ENCODE results near the gene CFAP69. TPM values are rescaled to one million over a fixed set of nuclear protein-coding genes. Genes with fewer than 3 reads are reported as not detected.

The CFAP69 gene, protein sequence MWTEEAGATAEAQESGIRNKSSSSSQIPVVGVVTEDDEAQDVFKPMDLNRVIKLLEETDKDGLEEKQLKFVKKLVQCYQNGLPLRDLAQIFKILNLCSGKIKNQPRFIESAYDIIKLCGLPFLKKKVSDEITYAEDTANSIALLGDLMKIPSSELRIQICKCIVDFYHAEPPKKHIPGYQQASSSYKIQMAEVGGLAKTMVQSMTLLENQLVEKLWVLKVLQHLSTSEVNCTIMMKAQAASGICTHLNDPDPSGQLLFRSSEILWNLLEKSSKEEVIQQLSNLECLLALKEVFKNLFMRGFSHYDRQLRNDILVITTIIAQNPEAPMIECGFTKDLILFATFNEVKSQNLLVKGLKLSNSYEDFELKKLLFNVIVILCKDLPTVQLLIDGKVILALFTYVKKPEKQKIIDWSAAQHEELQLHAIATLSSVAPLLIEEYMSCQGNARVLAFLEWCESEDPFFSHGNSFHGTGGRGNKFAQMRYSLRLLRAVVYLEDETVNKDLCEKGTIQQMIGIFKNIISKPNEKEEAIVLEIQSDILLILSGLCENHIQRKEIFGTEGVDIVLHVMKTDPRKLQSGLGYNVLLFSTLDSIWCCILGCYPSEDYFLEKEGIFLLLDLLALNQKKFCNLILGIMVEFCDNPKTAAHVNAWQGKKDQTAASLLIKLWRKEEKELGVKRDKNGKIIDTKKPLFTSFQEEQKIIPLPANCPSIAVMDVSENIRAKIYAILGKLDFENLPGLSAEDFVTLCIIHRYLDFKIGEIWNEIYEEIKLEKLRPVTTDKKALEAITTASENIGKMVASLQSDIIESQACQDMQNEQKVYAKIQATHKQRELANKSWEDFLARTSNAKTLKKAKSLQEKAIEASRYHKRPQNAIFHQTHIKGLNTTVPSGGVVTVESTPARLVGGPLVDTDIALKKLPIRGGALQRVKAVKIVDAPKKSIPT
- total RNA-seq (2021; ENCODE audit: unreplicated experiment) (4.1 TPM), Bru-seq, nascent RNA (percentile 47 among the genes with signal in this experiment), BruChase-seq, experiment 1, labeled RNA remaining after a 6-hour chase (percentile 42 among the genes with signal in this experiment), BruChase-seq, experiment 2, labeled RNA remaining after a 2-hour chase (percentile 55 among the genes with signal in this experiment)
- polyA plus RNA-seq (2012) = 1.5 and 1.6 TPM in 2 replicates
- long read RNA-seq, partial matches to known transcripts = 2 of 6 reads
- long read RNA-seq, other reads (novel, unspliced or antisense) = 3 of 6 reads

DNA sequence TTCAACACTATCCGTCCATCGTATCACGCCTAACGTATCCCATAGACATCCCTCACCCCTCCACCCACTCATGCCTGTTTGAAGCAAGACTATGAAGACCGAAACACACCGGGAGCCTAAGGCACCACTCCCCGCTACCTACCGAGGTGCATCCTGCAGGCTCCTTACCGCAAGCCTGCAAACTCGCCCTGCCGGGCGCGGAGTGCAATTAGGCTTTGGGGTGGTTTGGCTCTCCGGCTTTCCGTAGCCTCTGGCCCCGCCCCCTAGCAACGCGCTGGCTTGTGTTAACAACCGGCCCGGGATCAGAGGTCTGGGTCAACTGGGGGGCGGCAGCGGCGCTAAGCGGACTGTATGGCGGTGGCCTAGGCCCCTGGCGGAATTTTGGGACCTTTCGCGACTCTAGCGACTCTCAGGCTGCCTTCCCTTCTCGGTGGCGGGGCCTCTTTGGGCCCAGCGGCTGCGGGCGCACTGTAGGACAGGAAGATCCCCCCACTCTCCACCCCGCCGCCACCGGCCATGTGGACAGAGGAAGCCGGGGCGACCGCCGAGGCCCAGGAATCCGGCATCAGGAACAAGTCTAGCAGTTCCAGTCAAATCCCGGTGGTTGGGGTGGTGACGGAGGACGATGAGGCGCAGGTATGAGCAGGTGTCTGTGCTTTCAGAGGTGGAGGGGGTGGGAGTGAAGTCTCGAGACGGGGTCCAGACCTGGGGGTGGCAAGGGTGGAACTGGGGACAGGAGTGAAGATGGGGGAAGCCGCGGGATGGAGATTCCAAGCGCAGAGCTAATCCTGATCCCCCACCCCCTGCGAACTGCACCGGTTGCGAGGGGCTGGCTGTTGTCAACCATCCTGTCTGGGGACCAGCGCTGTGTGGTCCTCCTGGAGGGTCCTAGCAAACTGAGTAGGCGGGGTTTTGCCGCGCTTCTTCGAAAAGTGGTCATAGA lies at the start of gene CFAP69:
Gene CFAP69 (plus strand): TSS at position 266 of the 943 bp plus-strand sequence. CDS start 251 bp downstream, at position 517.
- no peaks in the 10 kb centered on the region for H3K27me3 ChIP-seq (ENCODE audit: insufficient read depth, low read length)
- H3K9me2 ChIP-seq (ENCODE audit: insufficient read depth) = no peaks in the 10 kb centered on the region
- CTCF ChIA-PET = no interaction called here
- POLR2A ChIA-PET = no interaction called here
- no peaks in the 10 kb centered on the region for H3K9me3 ChIP-seq (ENCODE audit: control insufficient read depth in 1 of 2, insufficient read depth in 1 of 2, low read depth in 1 of 2, low read length in 2 of 2)
- ATAC-seq (peak; percentile 93), DNase-seq (ENCODE audit: low read depth, low spot score) (peak; percentile 73)
- H3K27ac ChIP-seq (ENCODE audit: low read depth, low read length) = no peak within 1 kb of the TSS; the same call in 1 of the 2 replicates
- H4K20me1 ChIP-seq (ENCODE audit: insufficient read depth) = no peaks in the 10 kb centered on the region
- peak within 1 kb of the TSS; percentile 99 for H2AFZ ChIP-seq (ENCODE audit: low read depth, low read length, poor library complexity, severe bottlenecking)
- H3K36me3 ChIP-seq (ENCODE audit: control insufficient read depth in 1 of 2, insufficient read depth in 2 of 2, low read length in 2 of 2) = no peaks in the 10 kb centered on the region
- intact Hi-C loops (cut with micrococcal nuclease) = no loop called here
- H3K4me2 ChIP-seq (ENCODE audit: low read length) = peak within 1 kb of the TSS; percentile 92
- RAD21 ChIA-PET (ENCODE audit: low non-redundant PET in 1 of 2, low total read pairs in 2 of 2, uncharacterized antibody in 2 of 2, unreplicated experiment in 2 of 2) = no interaction called here
- H3K4me1 ChIP-seq (ENCODE audit: control insufficient read depth in 1 of 2, insufficient read depth in 2 of 2, low read length in 2 of 2) = peaks cover 2 to 15% of the 10 kb centered on the region in 2 experiments; a peak in 1 of 4 replicates
- peak within 1 kb of the TSS; percentile 76 to 80 for H3K4me3 ChIP-seq (replicated peaks in 1 of 2; ENCODE audit: low read depth in 1 of 2, low read length in 2 of 2)
- H3K79me2 ChIP-seq (ENCODE audit: insufficient read depth, low read length) = no peaks in the 10 kb centered on the region
- H3K9ac ChIP-seq (ENCODE audit: low read length) = peak within 1 kb of the TSS; percentile 73
- BruUV-seq (replicated peaks) = no TSS peak
- TF ChIP-seq ZFX (IDR thresholded peaks at IDR 0.05) (peak; percentile 40; the same call in 1 of the 2 replicates), EGR1 (IDR thresholded peaks at IDR 0.05; ENCODE audit: low read depth) (no peak), ZNF274 (IDR thresholded peaks at IDR 0.05; ENCODE audit: low read depth, low read length) (no peak), SIN3A (IDR thresholded peaks at IDR 0.05; ENCODE audit: low read depth) (peak; percentile 60; the same call in 1 of the 2 replicates), FOSL1 (IDR thresholded peaks at IDR 0.05; ENCODE audit: low read depth) (no peak), CBX3 (IDR thresholded peaks at IDR 0.05; ENCODE audit: low read depth) (peak; percentile 51; the same call in 1 of the 2 replicates), POLR2A (IDR thresholded peaks at IDR 0.05; ENCODE audit: borderline replicate concordance, extremely low read depth, insufficient read depth, insufficient read length) (peak; percentile 61), SRF (IDR thresholded peaks at IDR 0.05; ENCODE audit: low read depth) (no peak), ELF1 (IDR thresholded peaks at IDR 0.05; ENCODE audit: borderline replicate concordance, low read depth) (no peak; the same call in 1 of the 2 replicates), EZH2phosphoT487 (IDR thresholded peaks at IDR 0.05; ENCODE audit: borderline replicate concordance) (no peak), YY1 (IDR thresholded peaks at IDR 0.05; ENCODE audit: extremely low read depth, insufficient replicate concordance, low read depth, low read length) (peak; percentile 49), POLR2AphosphoS5 (IDR thresholded peaks at IDR 0.05; ENCODE audit: low read depth, low read length) (peak; percentile 87)
- TF ChIP-seq, protein P1, sequence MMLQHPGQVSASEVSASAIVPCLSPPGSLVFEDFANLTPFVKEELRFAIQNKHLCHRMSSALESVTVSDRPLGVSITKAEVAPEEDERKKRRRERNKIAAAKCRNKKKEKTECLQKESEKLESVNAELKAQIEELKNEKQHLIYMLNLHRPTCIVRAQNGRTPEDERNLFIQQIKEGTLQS (IDR thresholded peaks at IDR 0.05) = no peak
- TF ChIP-seq, protein P2, sequence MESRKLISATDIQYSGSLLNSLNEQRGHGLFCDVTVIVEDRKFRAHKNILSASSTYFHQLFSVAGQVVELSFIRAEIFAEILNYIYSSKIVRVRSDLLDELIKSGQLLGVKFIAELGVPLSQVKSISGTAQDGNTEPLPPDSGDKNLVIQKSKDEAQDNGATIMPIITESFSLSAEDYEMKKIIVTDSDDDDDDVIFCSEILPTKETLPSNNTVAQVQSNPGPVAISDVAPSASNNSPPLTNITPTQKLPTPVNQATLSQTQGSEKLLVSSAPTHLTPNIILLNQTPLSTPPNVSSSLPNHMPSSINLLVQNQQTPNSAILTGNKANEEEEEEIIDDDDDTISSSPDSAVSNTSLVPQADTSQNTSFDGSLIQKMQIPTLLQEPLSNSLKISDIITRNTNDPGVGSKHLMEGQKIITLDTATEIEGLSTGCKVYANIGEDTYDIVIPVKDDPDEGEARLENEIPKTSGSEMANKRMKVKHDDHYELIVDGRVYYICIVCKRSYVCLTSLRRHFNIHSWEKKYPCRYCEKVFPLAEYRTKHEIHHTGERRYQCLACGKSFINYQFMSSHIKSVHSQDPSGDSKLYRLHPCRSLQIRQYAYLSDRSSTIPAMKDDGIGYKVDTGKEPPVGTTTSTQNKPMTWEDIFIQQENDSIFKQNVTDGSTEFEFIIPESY (IDR thresholded peaks at IDR 0.05; ENCODE audit: extremely low read depth, insufficient replicate concordance, low read length) = peak; percentile 89
- TF ChIP-seq, protein P3, sequence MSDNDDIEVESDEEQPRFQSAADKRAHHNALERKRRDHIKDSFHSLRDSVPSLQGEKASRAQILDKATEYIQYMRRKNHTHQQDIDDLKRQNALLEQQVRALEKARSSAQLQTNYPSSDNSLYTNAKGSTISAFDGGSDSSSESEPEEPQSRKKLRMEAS (IDR thresholded peaks at IDR 0.05) = peak; percentile 50; the same call in 1 of the 2 replicates
